GM19455 (cell line): Measurements from ENCODE around the gene LRP4.

Source experiments
- ATAC-seq: cut with Tn5 transposase; IDR thresholded peaks from one replicate; pipeline ENCODE4 v1.9.1; 2021; ENCODE audit not compliant: unreplicated experiment

LRP4 gene

DNA sequence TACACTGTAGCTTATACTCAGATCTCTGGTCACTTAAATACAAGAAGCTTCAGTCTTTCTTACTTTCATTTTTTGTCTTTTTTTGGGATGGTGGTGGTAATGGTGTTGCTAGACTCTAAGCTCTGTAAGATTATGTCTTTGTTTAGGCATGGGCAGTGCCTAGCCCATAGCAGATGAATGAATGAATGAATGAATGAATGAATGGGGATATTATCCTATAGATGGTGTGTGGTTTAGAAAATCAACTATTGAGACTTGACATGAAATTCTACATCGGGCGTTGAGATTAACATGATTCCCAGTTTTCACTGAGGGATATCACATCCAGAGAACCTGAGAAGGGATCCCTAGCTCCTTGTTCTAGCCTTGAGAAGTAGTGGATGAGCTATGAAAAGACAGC, 62.5 kb downstream of the LRP4 start:
- ATAC-seq, result no peak

DNA sequence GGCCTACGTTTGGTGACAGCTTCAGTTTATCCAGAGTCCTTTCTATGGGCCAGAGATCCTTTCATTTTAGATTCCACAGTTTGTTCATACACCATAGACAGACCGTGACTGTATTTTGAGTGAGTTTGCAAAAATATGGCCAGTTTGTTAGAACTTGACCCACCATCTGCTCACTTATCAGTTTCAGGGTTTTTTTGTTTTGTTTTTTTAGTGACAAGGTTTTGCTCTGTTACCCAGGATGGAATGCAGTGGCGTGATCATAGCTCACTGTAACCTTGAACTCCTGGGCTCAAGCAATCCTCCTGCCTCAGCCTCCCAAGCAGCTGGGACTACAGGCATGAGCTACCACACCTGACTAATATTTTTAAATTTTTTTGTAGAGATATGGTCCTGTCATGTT, 63.2 kb downstream of the LRP4 start:
- ATAC-seq, result no peak

DNA sequence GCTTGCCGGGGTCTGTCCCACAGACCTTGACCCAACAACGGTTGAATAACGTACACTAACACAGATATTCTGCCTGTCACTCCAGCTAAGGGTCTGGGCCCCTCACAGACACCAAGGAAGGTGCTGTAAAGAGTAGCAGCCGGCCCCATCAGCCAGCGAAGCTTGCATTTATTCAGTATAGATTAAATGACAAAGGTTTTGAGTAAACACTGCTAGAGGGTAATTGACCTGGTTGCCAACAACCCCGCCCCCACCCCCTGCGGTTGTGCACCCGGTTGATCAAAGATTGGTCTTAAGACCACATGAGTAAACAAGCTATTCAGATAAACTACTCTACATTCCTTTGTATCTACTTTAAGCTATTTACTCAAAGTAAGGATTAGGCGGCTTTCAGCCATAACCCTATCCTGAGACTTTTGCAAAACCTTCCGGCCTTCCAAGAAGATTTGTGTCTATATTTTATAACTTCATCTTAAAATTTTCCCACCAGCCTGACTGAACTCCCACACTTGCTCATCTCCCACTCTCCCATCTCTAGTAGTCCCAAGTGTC, 67.4 kb downstream of the LRP4 start:
- no peak for ATAC-seq

DNA sequence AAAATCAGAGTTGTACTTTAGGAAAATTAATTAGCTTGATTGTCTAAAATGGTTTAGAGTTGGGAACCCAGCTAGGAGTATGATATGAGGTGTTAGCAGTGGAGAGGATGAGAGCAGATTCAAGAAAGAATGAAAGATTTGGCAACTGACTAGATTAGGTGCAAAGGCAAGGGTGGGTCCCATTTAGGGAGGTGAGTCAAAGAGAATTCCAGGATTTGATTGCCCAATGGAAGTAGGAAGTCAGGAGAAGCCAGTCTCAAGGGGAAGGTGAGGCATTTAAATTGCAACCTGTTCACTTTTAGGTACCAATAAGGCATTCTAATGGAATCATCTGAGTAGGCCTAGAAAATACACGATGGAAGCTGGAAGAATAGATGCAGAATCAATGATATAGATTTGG, 68.7 kb downstream of the LRP4 start:
- no peak for ATAC-seq

DNA sequence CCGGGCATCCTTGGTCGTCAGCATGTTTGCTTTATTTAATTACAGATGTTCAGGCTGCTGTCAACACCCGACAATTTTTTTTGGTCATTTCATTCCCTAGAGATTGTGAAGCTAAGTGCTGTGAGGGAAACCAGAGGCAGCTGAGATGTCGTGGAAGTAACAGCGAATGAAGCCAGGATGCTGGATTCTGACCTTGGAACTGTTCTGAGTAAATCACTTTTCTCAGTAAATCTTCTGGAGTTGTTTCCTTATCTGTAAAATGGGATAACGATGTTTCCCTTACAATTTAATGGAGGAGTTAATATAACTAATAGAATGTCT, 71.9 kb downstream of the LRP4 start:
- peak; percentile 8 for ATAC-seq

DNA sequence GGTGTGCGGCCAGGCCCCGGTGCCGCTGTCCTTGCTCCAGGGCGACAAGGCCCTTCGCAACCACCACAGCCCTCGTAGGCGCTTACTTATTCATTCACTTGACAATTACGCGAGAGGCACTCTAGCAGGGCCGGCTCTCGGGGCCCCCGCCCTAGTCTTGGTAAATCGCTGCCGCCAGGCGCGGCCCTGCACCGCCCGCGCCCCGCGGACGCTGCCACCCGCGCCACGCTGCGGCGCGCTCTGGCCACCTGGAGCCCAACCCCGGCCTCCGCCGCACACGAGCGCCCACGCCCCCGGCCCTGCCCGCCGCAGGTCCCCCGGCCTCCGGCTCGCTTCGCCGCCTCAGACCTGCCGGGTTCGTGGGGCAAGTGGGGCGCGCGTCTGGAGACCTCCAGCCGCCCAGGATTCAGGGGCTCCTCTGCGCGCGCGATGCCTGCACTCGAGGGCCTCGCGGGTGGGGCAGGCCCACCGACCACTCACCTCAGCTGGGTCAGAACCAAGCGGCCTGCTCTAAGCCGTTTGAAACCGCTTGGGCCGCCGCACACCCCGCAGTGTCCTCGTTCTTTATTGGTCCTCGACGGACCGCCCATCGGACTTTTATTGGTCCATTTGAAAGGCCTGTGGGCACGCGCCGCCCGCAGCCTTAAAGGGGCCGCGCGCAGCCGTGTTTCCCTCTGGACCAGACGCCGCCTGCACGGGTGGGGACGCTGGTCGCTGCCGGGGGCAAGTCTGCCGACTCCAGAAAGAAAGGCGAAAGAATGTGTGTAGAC, 72.4 kb downstream of the LRP4 start, which contains the start of gene CKAP5:
Gene CKAP5, minus strand, starts transcription at position 541 of the 770 bp plus-strand sequence. CDS start 25,049 bp downstream, outside the sequence.
- peak; percentile 94 for ATAC-seq

DNA sequence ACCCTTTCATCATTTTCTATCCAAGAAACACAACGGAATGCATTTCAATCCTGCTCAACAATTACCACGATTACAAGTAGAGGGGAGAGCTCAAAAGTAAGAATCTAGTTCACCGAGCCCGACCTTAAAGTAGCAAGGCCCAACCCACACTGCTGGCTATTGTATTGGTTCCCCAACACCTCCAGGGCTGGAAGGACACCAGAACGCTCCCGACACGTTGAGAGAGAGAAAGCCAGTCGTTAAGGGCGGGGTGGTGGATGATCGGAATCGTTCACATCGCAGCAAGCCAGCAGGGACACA, 73.0 kb downstream of the LRP4 start:
- ATAC-seq, result no peak

DNA sequence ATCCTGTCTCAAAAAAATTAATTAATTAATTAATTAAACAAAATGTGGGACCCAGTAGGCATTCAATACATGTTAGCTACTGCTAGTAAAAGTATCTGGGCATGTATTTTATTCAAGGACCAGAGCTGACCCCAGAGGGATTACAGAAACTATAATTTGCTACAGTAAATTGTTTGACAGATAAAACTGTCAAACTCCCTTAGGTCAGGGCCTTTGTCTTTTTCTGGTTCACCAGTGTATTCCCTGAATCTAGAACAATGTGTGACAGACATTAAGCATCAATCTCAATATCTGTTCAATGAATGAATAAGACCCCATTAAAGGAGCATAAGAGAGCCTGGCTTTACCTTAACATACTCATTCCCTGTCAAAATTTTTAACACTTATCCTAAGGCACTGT, 78.2 kb downstream of the LRP4 start:
- ATAC-seq, result no peak

DNA sequence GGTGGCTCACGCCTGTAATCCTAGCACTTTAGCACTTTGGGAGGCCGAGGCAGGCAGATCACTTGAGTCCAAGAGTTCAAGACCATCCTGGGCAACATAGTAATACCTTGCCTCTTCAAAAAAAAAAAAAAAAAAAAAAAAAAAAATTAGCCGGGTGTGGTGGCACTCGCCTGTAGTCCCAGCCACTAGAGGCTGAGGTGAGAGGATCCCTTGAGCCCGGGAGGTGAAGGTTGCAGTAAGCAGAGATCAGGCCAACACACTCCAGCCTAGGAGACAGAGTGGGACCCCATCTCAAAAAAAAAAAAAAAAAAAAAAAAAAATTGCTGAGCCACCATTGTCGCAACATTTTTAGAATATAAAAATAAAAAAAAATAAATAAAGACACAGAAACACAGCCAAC, 79.8 kb downstream of the LRP4 start:
- no peak for ATAC-seq

DNA sequence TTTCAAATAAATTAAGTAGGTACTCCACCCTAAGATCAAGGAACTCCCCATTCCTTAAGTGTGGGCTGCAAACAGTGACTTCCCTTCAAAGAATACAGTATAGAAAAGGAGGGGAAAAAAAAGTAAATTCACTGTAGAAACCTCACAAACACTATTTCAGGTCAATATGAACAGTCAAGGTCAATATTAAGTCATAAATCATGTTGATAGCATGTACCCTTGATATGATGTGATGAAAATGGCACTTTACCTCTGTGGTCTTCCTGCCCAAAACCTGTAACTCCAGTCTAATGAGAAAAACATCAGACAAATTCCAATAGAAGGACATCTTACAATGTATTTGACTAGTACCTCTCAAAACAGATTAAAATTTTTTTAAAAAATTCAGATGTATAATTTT, 80.5 kb downstream of the LRP4 start:
- no peak for ATAC-seq

DNA sequence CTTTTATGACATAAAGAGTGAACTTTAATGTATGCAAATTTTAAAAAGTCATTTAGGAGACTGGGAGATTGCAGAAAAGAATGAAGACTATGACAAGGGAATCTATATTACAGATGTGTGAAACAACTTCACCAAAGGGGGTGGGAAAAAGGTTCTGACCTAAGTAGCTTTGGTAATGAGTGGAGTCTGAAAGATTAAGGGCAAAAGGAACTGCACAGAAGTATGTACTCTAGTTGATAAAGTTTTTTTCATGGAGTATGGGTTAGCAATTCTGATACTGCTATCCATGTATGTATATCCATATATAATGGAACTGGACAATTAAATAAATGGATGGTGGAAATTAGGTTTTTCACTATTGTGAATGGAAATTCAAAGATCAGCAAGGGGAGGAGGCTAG, 81.5 kb downstream of the LRP4 start:
- no peak for ATAC-seq

DNA sequence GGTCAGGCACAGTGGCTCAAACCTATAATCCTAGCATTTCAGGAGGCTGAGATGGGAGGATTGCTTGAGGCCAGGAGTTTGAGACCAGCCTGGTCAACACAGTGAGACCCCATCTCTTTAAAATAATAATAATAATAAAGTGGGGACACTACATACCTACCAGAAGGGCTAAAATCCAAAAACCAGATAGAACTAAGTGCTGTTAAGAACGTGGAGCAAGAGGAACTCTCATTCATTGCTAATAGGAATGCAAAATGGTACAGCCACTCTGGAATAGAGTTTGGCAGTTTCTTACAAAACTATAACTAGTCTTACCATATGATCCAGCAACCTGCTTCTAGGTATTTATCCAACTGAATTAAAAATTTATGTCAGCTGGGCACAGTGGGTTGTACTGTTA, 81.9 kb downstream of the LRP4 start:
- no peak for ATAC-seq

DNA sequence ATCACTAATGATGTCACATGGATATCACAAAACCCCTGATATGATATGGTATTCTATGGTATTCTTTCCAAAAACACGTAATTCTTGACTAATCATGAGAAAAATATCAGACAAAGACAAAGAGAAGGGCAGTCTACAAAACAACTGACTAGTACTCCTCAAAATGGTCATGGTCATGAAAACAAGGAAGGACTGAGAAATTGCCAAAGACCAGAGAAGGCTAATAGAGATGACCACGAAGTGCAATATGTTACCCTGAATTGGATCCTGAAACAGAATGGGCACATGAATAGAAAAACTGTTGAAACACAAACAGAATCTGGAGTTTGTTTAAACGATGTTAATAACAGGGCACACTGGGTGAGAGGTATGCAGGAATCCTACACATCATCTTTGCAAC, 82.5 kb downstream of the LRP4 start:
- ATAC-seq, result no peak

DNA sequence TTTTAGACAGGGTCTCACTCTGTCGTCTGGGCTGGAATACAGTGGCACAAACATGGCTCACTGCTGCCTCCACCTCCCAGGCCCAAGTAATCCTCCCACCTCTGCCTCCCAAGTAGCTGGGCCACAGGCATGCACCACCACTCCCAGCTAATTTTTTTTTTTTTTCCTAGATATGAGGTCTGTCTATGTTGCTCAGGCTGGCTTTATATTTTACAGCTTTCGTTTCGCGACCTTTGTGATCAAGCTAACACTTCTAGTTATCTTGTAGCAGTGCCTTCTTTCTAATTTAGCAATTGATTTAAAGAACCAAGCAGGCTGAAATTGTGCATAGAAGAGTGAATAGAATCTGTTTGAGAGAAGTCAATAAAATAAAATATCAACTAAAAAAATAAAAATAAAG, 83.5 kb downstream of the LRP4 start:
- no peak for ATAC-seq

DNA sequence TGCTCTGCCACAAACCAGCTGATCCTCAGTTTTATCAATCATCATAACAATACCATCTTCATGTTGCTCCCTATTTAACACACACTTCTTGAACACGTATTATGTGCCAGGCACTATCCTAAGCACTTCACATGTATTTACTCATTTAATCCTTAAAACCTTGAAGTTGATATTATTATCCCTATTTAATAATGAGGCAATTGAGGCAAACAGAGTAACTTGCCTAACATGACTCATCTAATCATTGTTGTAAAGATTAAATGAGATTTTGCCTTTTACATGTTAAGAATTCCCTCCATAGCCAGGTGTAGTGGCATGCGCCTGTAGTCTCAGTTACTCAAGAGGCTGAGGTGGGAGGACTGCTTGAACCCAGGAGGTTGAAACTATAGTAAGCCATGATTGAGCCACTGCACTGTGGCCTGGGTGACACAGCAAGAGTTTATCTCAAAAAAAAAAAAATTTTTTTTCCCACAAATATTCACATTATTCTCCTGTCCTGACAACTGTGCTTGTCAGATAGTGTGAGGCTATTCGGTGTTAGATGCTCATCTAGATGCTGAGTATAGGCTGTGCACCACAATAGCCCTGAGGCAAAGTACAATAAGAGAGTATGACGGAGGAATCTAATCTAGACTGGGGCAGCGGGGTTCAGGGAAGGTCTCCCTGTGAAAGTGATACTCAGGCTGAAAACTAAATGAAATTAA, 85.7 kb downstream of the LRP4 start:
- ATAC-seq, result no peak

DNA sequence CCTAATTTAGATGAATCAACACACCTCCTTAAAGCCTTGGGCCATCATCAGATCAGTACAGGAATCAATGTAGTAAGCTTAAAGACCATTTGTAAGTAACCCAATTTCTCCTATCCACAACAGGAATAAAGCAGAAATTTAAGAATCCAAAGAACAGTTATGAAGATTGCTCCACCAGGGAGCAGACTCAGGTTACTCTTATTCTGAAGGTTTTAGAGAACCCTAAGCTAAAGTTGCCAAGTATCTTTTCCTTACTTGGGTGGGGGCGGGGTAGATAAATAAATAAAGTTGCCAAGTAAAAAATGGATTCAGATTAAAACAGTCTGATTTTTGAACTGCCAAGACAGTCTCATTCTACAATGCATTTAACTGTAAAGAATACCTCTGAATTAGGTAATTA, 90.4 kb downstream of the LRP4 start:
- no peak for ATAC-seq

DNA sequence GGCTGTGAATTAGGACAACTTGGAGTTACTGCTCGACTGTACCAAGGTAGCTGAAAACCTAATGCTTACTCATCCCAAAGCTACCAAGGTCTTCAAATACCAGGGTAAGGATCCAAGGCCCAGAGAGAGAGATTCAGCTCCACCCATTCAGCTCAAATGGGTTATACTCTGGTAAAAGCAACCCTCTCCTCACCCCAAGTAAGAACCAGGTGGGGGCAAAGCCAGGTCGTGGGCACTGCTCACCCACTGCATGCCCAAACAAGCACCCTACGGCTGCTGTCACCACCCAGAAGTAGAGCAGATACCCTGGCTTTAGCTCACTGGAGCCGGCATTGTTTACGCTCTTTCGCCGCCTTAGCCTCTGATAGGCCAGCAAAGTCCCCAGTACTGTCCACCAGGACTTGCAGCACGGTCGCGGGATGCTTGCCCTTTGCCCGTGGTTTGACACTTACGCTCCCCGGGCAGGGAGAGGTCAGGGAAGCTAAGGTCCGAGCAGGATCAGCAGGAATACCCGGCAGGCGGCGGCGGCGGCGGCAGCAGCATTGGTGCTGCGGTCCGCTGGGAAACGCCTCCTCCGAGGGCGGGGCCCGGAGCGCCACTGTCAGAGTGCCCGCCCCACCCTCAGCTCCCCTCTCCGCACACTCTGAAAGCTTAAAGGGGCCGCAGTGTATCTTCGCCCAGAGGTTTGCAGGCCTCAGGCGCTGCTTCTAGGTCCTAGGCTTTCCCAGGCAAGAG, 91.9 kb downstream of the LRP4 start:
- ATAC-seq, result peak; percentile 91

DNA sequence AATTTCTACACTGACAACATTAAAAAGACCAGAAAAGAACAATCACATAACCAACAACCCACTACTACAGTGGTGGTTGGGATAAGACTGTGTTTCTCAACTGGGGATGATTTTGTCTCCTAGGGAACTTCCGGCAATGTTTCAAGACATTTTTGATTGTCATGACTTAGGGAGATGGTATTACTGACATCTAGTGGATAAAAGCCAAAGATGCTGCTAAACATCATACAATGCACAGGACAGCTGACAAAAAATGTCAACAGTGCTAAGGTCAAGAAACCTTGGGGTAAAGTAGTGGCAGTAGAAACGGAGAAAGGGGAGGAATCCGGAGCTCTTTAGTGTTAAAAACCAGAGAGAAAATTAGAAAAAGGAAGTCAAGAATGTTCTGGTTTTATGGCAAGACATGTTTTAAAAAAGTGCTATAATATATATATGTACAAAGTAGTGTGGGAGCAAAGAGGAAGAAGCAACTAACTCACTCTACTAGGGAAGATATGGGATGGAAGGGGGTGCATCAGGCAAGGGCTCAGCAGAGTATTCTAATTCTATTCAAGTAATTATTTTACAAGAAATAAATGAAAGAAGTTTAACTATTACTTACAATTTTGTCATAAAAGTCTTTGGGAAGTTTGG, 109.4 kb downstream of the LRP4 start:
- no peak for ATAC-seq
